DND-41 (cell line): ENCODE data around the gene SELL.

Experiments used
- ATAC-seq: fragments of 200-7000 bp; cut with Tn5 transposase; 3 replicates; pipeline ENCODE4 v1.9.1; 2021; ENCODE audit warnings: low read depth; ENCODE audit not compliant: insufficient read depth
- DNase-seq: peaks from one replicate; pipeline ENCODE4 v3.0.0-alpha.2; 2020
- H2AFZ ChIP-seq: 2 replicates; pipeline ENCODE4 v1.6.0; 2012; ENCODE audit warnings: low read depth, low read length
- H3K27ac ChIP-seq: 2 replicates; pipeline ENCODE4 v1.5.1; 2012; ENCODE audit warnings: low read length, inconsistent platforms
- H3K27me3 ChIP-seq: fragments of 200-600 bp; sonication (generic); 2 replicates; pipeline ENCODE4 v1.6.0; 2012; ENCODE audit warnings: low read length, mild to moderate bottlenecking, inconsistent platforms; ENCODE audit not compliant: insufficient read depth, poor library complexity
- H3K36me3 ChIP-seq: 2 replicates; pipeline ENCODE4 v1.5.1; 2012; ENCODE audit warnings: low read length, inconsistent platforms; ENCODE audit not compliant: insufficient read depth
- H3K4me1 ChIP-seq: 2 replicates; pipeline ENCODE4 v1.5.1; 2012; ENCODE audit warnings: mild to moderate bottlenecking, low read length; ENCODE audit not compliant: insufficient read depth
- H3K4me2 ChIP-seq: 2 replicates; pipeline ENCODE4 v1.6.0; 2012; ENCODE audit warnings: mild to moderate bottlenecking, moderate library complexity, low read length, inconsistent platforms; ENCODE audit not compliant: insufficient read depth
- H3K4me3 ChIP-seq, 2 experiments: fragments of 200-600 bp in 1 of 2; shearing (Covaris generic) in 1 of 2; 2 replicates each; pipeline ENCODE4 v1.5.1; 2012 to 2016; ENCODE audit warnings: inconsistent platforms in 2 of 2, low read length in 2 of 2, mild to moderate bottlenecking in 2 of 2, low read depth in 1 of 2, moderate library complexity in 1 of 2
- H3K79me2 ChIP-seq: 2 replicates; pipeline ENCODE4 v1.6.0; 2012; ENCODE audit warnings: low read length, inconsistent platforms; ENCODE audit not compliant: insufficient read depth
- H3K9ac ChIP-seq: 2 replicates; pipeline ENCODE4 v1.6.0; 2012; ENCODE audit warnings: low read depth, mild to moderate bottlenecking, inconsistent platforms, low read length, moderate library complexity
- H3K9me3 ChIP-seq: 2 replicates; pipeline ENCODE4 v1.5.1; 2012; ENCODE audit warnings: low read length, moderate library complexity, mild to moderate bottlenecking, inconsistent platforms; ENCODE audit not compliant: insufficient read depth, severe bottlenecking
- H4K20me1 ChIP-seq: 2 replicates; pipeline ENCODE4 v1.6.0; 2012; ENCODE audit warnings: low read length; ENCODE audit not compliant: insufficient read depth
- EZH2 ChIP-seq: IDR thresholded peaks from 3 replicates; pipeline ENCODE4 v1.6.1; 2012; ENCODE audit warnings: borderline replicate concordance, low read depth, mild to moderate bottlenecking, moderate library complexity, low read length, inconsistent platforms; ENCODE audit not compliant: severe bottlenecking
- TF ChIP-seq, protein P1 (sequence below): IDR thresholded peaks from 2 replicates; pipeline ENCODE4 v1.5.1; 2012; ENCODE audit warnings: borderline replicate concordance, low read length, moderate library complexity, mild to moderate bottlenecking; ENCODE audit not compliant: poor library complexity, severe bottlenecking; ENCODE audit errors: extremely low read depth

Gene SELL

DNA sequence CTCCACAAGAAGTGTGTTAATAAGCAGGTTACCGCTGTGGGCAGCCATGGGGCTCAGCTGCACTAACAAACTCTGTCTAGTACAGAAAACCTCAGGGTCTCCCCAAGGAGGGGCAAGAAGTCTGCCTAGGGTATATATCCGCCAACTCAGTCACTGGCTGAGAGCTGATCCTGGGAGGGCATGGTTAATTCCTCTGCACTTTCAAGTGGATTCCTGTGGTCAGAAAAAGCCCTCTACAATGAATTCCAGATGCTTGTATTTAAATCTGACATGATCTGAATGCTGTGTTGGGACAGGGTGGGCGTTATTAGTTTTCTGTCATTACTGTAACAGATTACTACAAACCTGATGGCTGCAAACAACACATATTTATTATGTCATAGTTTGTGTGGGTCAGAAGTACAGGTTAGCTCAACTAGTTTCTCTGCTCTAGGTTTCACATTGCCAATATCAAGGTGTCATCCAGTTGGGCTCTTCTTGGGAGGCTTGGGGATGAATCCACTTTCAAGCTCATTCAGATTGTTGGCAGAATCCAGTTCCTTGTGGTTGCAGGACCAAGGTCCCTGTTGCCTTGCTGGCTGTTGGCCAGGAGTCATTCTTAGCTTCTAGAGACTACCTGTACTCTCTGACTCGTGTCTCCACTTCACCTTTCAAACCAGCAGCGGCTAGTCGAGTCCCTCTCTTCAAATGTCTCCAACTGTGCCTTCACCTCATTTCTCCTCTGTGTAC, 30.4 kb upstream of the SELL start:
- Histone ChIP-seq H3K9me3 (no peaks in the 10 kb centered on the region), H3K27me3 (no peaks in the 10 kb centered on the region), H3K4me1 (no peaks in the 10 kb centered on the region), H3K4me2 (no peak overlapping the region), H2AFZ (no peak overlapping the region; the same call in 1 of the 2 replicates), H3K4me3 (no peak overlapping the region), H3K27ac (no peak overlapping the region), H3K79me2 (no peaks in the 10 kb centered on the region), H3K9ac (no peak overlapping the region), H3K36me3 (no peaks in the 10 kb centered on the region), H4K20me1 (no peaks in the 10 kb centered on the region)
- DNase-seq = no peak
- TF ChIP-seq, protein P1, sequence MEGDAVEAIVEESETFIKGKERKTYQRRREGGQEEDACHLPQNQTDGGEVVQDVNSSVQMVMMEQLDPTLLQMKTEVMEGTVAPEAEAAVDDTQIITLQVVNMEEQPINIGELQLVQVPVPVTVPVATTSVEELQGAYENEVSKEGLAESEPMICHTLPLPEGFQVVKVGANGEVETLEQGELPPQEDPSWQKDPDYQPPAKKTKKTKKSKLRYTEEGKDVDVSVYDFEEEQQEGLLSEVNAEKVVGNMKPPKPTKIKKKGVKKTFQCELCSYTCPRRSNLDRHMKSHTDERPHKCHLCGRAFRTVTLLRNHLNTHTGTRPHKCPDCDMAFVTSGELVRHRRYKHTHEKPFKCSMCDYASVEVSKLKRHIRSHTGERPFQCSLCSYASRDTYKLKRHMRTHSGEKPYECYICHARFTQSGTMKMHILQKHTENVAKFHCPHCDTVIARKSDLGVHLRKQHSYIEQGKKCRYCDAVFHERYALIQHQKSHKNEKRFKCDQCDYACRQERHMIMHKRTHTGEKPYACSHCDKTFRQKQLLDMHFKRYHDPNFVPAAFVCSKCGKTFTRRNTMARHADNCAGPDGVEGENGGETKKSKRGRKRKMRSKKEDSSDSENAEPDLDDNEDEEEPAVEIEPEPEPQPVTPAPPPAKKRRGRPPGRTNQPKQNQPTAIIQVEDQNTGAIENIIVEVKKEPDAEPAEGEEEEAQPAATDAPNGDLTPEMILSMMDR = no peak
- no peak for TF ChIP-seq EZH2
- no peak for ATAC-seq

DNA sequence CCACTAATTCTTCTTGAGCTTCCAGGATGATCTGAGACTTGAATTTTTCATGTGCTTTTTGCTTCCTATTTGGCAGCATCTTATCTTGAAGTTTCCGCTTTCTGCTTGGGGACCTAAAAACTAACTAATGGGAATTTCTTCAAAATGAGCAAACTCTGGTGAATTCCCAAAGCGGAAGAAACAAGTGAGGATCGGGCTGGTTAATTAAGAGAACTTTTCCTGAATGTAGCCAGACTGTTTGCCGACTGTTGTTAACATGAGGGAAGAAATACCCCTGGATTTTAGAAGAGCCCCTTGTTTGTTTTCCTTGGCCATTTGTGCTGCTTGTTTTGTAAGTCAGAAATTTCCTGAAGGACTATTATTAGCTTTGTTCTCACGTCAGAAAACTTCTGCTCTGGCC, 28.6 kb upstream of the SELL start:
- H3K27me3 ChIP-seq = no peaks in the 10 kb centered on the region
- no peak overlapping the region for H2AFZ ChIP-seq
- ATAC-seq = no peak
- no peak overlapping the region for H3K9ac ChIP-seq
- H3K4me3 ChIP-seq = no peak overlapping the region
- H3K9me3 ChIP-seq = no peaks in the 10 kb centered on the region
- H4K20me1 ChIP-seq = no peaks in the 10 kb centered on the region
- H3K79me2 ChIP-seq = no peaks in the 10 kb centered on the region
- TF ChIP-seq, protein P1 = no peak
- DNase-seq = no peak
- H3K4me2 ChIP-seq = no peak overlapping the region
- no peaks in the 10 kb centered on the region for H3K4me1 ChIP-seq
- no peak overlapping the region for H3K27ac ChIP-seq
- no peaks in the 10 kb centered on the region for H3K36me3 ChIP-seq

DNA sequence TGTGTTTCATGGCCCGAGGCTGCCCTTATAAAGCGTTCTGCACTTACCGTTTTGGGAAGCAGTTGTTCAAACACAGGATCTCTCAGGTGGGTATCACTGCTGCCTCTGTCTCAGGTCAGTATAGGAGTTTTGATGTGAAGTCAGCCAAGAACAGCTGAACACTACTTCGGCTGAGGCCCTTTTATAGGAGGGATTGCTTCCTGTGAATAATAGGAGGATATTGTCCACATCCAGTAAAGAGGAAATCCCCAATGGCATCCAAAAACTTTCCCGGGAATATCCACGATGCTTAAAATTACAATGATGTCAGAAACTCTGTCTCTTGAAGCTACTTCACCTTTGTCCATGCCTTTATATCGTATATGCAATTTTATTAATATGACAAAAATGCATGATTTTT, 22.5 kb upstream of the SELL start, which contains the start of gene SELE:
TSS of gene SELE (minus strand) at position 156 of the 400 bp plus-strand sequence. CDS start 467 bp downstream, outside the sequence.
- TF ChIP-seq, protein P1 = no peak
- no peak for TF ChIP-seq EZH2
- Histone ChIP-seq H3K4me3 (no peak within 1 kb of the TSS), H2AFZ (no peak within 1 kb of the TSS; the same call in 1 of the 2 replicates), H3K4me1 (no peaks in the 10 kb centered on the region), H4K20me1 (no peaks in the 10 kb centered on the region), H3K27ac (no peak within 1 kb of the TSS), H3K36me3 (no peaks in the 10 kb centered on the region), H3K79me2 (no peaks in the 10 kb centered on the region), H3K9ac (no peak within 1 kb of the TSS), H3K27me3 (no peaks in the 10 kb centered on the region), H3K4me2 (no peak within 1 kb of the TSS), H3K9me3 (no peaks in the 10 kb centered on the region)
- DNase-seq (no peak), ATAC-seq (no peak)
